Activated CD4-positive, alpha-beta memory T cell treated with anti-CD3 and anti-CD28 coated beads for 36 hours (primary cell): Measurements from ENCODE around the gene SHB. TPM values are rescaled to one million over a fixed set of nuclear protein-coding genes. Genes with fewer than 3 reads are reported as not detected.
"Not testable (repeated sequence)": the region's sequence is repeated elsewhere in the genome, so short reads cannot be mapped to it uniquely, and the experiment has no call there.

Experiments used
- CTCF ChIA-PET: fragments of 350-600 bp; sonication (Branson Sonifier 250); formaldehyde crosslinking; loops from one replicate; lab custom pipeline; 2021; ENCODE audit warnings: antibody characterized with exemption, inconsistent platforms; lab: Charles Lee
- POLR2A ChIA-PET: fragments of 350-600 bp; sonication (Branson Sonifier 250); formaldehyde crosslinking; loops from one replicate; lab custom pipeline; 2021; ENCODE audit warnings: antibody characterized with exemption; lab: Charles Lee
- DNase-seq: peaks from one replicate; pipeline ENCODE4 v3.0.0-alpha.2; 2020
- H3K27ac Mint-ChIP-seq: one replicate; pipeline ENCODE4 v1.8.0; 2021; ENCODE audit warnings: mixed read lengths
- H3K27me3 Mint-ChIP-seq: one replicate; pipeline ENCODE4 v1.8.0; 2021; ENCODE audit warnings: mixed read lengths
- H3K36me3 Mint-ChIP-seq: one replicate; pipeline ENCODE4 v1.8.0; 2021; ENCODE audit warnings: mixed read lengths
- H3K4me1 Mint-ChIP-seq: one replicate; pipeline ENCODE4 v1.8.0; 2021; ENCODE audit warnings: low read depth, mixed read lengths
- H3K4me3 Mint-ChIP-seq: one replicate; pipeline ENCODE4 v1.8.0; 2021; ENCODE audit warnings: mild to moderate bottlenecking, mixed read lengths
- H3K9me3 Mint-ChIP-seq: one replicate; pipeline ENCODE4 v1.8.0; 2021; ENCODE audit warnings: mixed read lengths
- intact Hi-C: fragments of 100-400 bp; cut with micrococcal nuclease; formaldehyde crosslinking; loops from one replicate; pipeline ENCODE4 v1.15.1; 2023
- total RNA-seq, 2 experiments: library from RNA; stranded (reverse); gene quantifications; one replicate each; pipeline ENCODE4 v1.2.3, GENCODE V29; 2021

Gene SHB
- total RNA-seq, 2 experiments from 2014 or later: 1.1 to 1.2 TPM

- ChIA-PET POLR2A (no interaction called here), CTCF (interaction anchor here (0.6 kb wide), 1 partner anchor 57 kb away, joined by 3 read pairs; no protein-coding TSS in a partner anchor)
- H3K36me3 Mint-ChIP-seq: no peaks in the 10 kb centered on the region
- H3K4me1 Mint-ChIP-seq: peaks cover 4% of the 10 kb centered on the region
- H3K9me3 Mint-ChIP-seq: no peaks in the 10 kb centered on the region
- intact Hi-C loops: no loop called here
- H3K27ac Mint-ChIP-seq: no peak overlapping the region
- no peak overlapping the region for H3K4me3 Mint-ChIP-seq
- H3K27me3 Mint-ChIP-seq: no peaks in the 10 kb centered on the region
- DNase-seq: no peak
Observed at GRCh38 chr9:37970301-37971107, 98.5 kb downstream of the SHB start.

GRCh38 chr9:37969558-37970300 lies 99.3 kb downstream of the SHB start:
- Mint-ChIP-seq H3K27ac (no peak overlapping the region), H3K36me3 (no peaks in the 10 kb centered on the region), H3K4me3 (no peak overlapping the region), H3K9me3 (no peaks in the 10 kb centered on the region), H3K4me1 (peaks cover 4% of the 10 kb centered on the region), H3K27me3 (no peaks in the 10 kb centered on the region)
- CTCF ChIA-PET: interaction anchor here (0.6 kb wide), 1 partner anchor 56 kb away, joined by 3 read pairs; no protein-coding TSS in a partner anchor
- POLR2A ChIA-PET: no interaction called here
- intact Hi-C loops: no loop called here
- DNase-seq: no peak

- intact Hi-C loops: no loop called here
- ChIA-PET POLR2A (no interaction called here), CTCF (no interaction called here)
- no peak overlapping the region for H3K4me3 Mint-ChIP-seq
- H3K36me3 Mint-ChIP-seq: no peaks in the 10 kb centered on the region
- no peaks in the 10 kb centered on the region for H3K9me3 Mint-ChIP-seq
- H3K27ac Mint-ChIP-seq: no peak overlapping the region
- H3K4me1 Mint-ChIP-seq: peaks cover 10% of the 10 kb centered on the region
- H3K27me3 Mint-ChIP-seq: no peaks in the 10 kb centered on the region
- no peak for DNase-seq
Observed at GRCh38 chr9:37969130-37969529, 99.9 kb downstream of the SHB start.

GRCh38 chr9:37968228-37968701 lies 100.8 kb downstream of the SHB start:
- ChIA-PET CTCF (no interaction called here), POLR2A (no interaction called here)
- H3K36me3 Mint-ChIP-seq: no peaks in the 10 kb centered on the region

GRCh38 chr9:37967761-37968080 lies 101.3 kb downstream of the SHB start:
- ChIA-PET POLR2A (no interaction called here), CTCF (interaction anchor here (0.9 kb wide), 1 partner anchor 120 kb away, joined by 3 read pairs; no protein-coding TSS in a partner anchor)
- no peak for DNase-seq
- H3K4me3 Mint-ChIP-seq: no peak overlapping the region
- peaks cover 12% of the 10 kb centered on the region for H3K4me1 Mint-ChIP-seq
- H3K9me3 Mint-ChIP-seq: no peaks in the 10 kb centered on the region
- no peaks in the 10 kb centered on the region for H3K27me3 Mint-ChIP-seq
- H3K36me3 Mint-ChIP-seq: no peaks in the 10 kb centered on the region
- H3K27ac Mint-ChIP-seq: no peak overlapping the region
- intact Hi-C loops: no loop called here

More at GRCh38 chr9:37968228-37968701, 100.8 kb downstream of the SHB start:
- H3K27ac Mint-ChIP-seq: no peak overlapping the region
- peaks cover 12% of the 10 kb centered on the region for H3K4me1 Mint-ChIP-seq
- H3K4me3 Mint-ChIP-seq: no peak overlapping the region
- intact Hi-C loops: no loop called here
- H3K9me3 Mint-ChIP-seq: no peaks in the 10 kb centered on the region
- no peak for DNase-seq
- H3K27me3 Mint-ChIP-seq: no peaks in the 10 kb centered on the region

GRCh38 chr9:37967014-37967760 lies 101.8 kb downstream of the SHB start:
- ChIA-PET POLR2A (no interaction called here), CTCF (interaction anchor here (0.9 to 1.5 kb wide), 2 partner anchors 54 to 121 kb away, joined by 3 read pairs; no protein-coding TSS in a partner anchor)
- Mint-ChIP-seq H3K4me1 (peaks cover 12% of the 10 kb centered on the region), H3K9me3 (no peaks in the 10 kb centered on the region), H3K27ac (no peak overlapping the region), H3K4me3 (no peak overlapping the region), H3K27me3 (no peaks in the 10 kb centered on the region), H3K36me3 (no peaks in the 10 kb centered on the region)
- intact Hi-C loops: no loop called here
- DNase-seq: no peak

GRCh38 chr9:37966412-37967013 lies 102.5 kb downstream of the SHB start:
- H3K4me1 Mint-ChIP-seq: peaks cover 13% of the 10 kb centered on the region
- no peak overlapping the region for H3K4me3 Mint-ChIP-seq
- H3K36me3 Mint-ChIP-seq: no peaks in the 10 kb centered on the region
- no peaks in the 10 kb centered on the region for H3K9me3 Mint-ChIP-seq
- intact Hi-C loops: no loop called here
- ChIA-PET CTCF (interaction anchor here (0.9 to 1.5 kb wide), 2 partner anchors 53 to 122 kb away, joined by 3 read pairs; no protein-coding TSS in a partner anchor), POLR2A (no interaction called here)
- no peak overlapping the region for H3K27ac Mint-ChIP-seq
- no peak for DNase-seq
- H3K27me3 Mint-ChIP-seq: no peaks in the 10 kb centered on the region

- H3K36me3 Mint-ChIP-seq, H3K27me3 Mint-ChIP-seq, intact Hi-C loops, POLR2A ChIA-PET, H3K4me3 Mint-ChIP-seq, H3K27ac Mint-ChIP-seq, H3K9me3 Mint-ChIP-seq, DNase-seq: not testable (repeated sequence)
- peaks cover 17% of the 10 kb centered on the region for H3K4me1 Mint-ChIP-seq
- CTCF ChIA-PET: interaction anchor here (1.5 kb wide), 1 partner anchor 53 kb away, joined by 3 read pairs; no protein-coding TSS in a partner anchor
Observed at GRCh38 chr9:37965676-37966345, 103.2 kb downstream of the SHB start.

GRCh38 chr9:37965116-37965515 lies 103.9 kb downstream of the SHB start:
- H3K27me3 Mint-ChIP-seq: no peaks in the 10 kb centered on the region
- ChIA-PET POLR2A (no interaction called here), CTCF (no interaction called here)
- H3K36me3 Mint-ChIP-seq: no peaks in the 10 kb centered on the region
- intact Hi-C loops: no loop called here
- DNase-seq: no peak
- H3K9me3 Mint-ChIP-seq: no peaks in the 10 kb centered on the region
- H3K27ac Mint-ChIP-seq: no peak overlapping the region
- no peak overlapping the region for H3K4me3 Mint-ChIP-seq
- peaks cover 17% of the 10 kb centered on the region for H3K4me1 Mint-ChIP-seq

GRCh38 chr9:37964740-37965081 lies 104.3 kb downstream of the SHB start:
- Mint-ChIP-seq H3K36me3 (no peaks in the 10 kb centered on the region), H3K27me3 (no peaks in the 10 kb centered on the region), H3K27ac (no peak overlapping the region), H3K9me3 (no peaks in the 10 kb centered on the region), H3K4me3 (no peak overlapping the region), H3K4me1 (peaks cover 17% of the 10 kb centered on the region)
- CTCF ChIA-PET: no interaction called here
- intact Hi-C loops: no loop called here
- no peak for DNase-seq
- POLR2A ChIA-PET: no interaction called here

- DNase-seq: no peak
Observed at GRCh38 chr9:37963936-37964739, 104.9 kb downstream of the SHB start.

More at GRCh38 chr9:37963936-37964739, 104.9 kb downstream of the SHB start:
- Mint-ChIP-seq H3K9me3 (no peaks in the 10 kb centered on the region), H3K4me3 (no peak overlapping the region), H3K27me3 (no peaks in the 10 kb centered on the region), H3K4me1 (peaks cover 17% of the 10 kb centered on the region), H3K27ac (no peak overlapping the region), H3K36me3 (no peaks in the 10 kb centered on the region)
- ChIA-PET CTCF (no interaction called here), POLR2A (no interaction called here)
- intact Hi-C loops: no loop called here
